Sigmoid colon (tissue), 7 donors: ENCODE data around the gene TAC4. TPM values are rescaled to one million over a fixed set of nuclear protein-coding genes. Genes with fewer than 3 reads are reported as not detected.

Experiments
- DNase-seq: peaks from one replicate; pipeline ENCODE4 v3.0.0-alpha.2; 2019
- H3K27ac ChIP-seq, 4 donors: fragments of 200-600 bp; sonication (generic); one replicate each; pipeline ENCODE4 v1.5.1; 2016 to 2019; ENCODE audit warnings: mild to moderate bottlenecking in 1 of 4
- H3K27me3 ChIP-seq, 3 donors: fragments of 200-600 bp; sonication (generic); one replicate each; pipeline ENCODE4 v1.5.1; 2019; ENCODE audit warnings: mild to moderate bottlenecking in 1 of 3
- H3K36me3 ChIP-seq, 4 donors: fragments of 200-600 bp; sonication (generic); one replicate each; pipeline ENCODE4 v1.5.1; 2016 to 2019
- H3K4me1 ChIP-seq, 4 donors: fragments of 200-600 bp; sonication (generic); one replicate each; pipeline ENCODE4 v1.5.1; 2017 to 2019
- H3K4me3 ChIP-seq, 4 donors: fragments of 200-600 bp; sonication (generic); one replicate each; pipeline ENCODE4 v1.5.1; 2017 to 2019; ENCODE audit warnings: mild to moderate bottlenecking in 2 of 4, moderate library complexity in 1 of 4
- H3K9me3 ChIP-seq, 4 donors: fragments of 200-600 bp in 3 of 4; sonication (generic) in 3 of 4; one replicate each; pipeline versions ENCODE4 v1.5.1 to v1.6.1; 2013 to 2019
- CTCF ChIP-seq, 4 experiments: fragments of 450-650 bp in 3 of 4; fragments of 200-600 bp in 1 of 4; IDR thresholded peaks; one replicate each; pipeline ENCODE4 v1.5.1; 2016 to 2019; ENCODE audit warnings: antibody characterized with exemption in 4 of 4, mild to moderate bottlenecking in 3 of 4, moderate library complexity in 2 of 4
- EP300 ChIP-seq, 4 donors: sonication (generic); formaldehyde crosslinking; IDR thresholded peaks; one replicate each; pipeline ENCODE4 v1.6.1; 2017; ENCODE audit warnings: antibody characterized with exemption in 4 of 4
- POLR2A ChIP-seq, 2 donors: fragments of 450-650 bp; IDR thresholded peaks; one replicate each; pipeline ENCODE4 v1.6.1; 2016; ENCODE audit warnings: antibody characterized with exemption in 2 of 2, mild to moderate bottlenecking in 2 of 2, moderate library complexity in 2 of 2
- POLR2AphosphoS5 ChIP-seq, 4 donors: sonication (generic); formaldehyde crosslinking; IDR thresholded peaks; one replicate each; pipeline ENCODE4 v1.6.1; 2017; ENCODE audit warnings: antibody characterized with exemption in 4 of 4
- WGBS, 2 donors: extraction: QIAGEN DNeasy Blood & Tissue Kit; methylation state at CpG; one replicate each; pipeline ENCODE4 v1.1.7; 2013; 5-methylcytosine and 5-hydroxymethylcytosine counted together
- intact Hi-C: fragments of 100-400 bp; cut with DNase I; formaldehyde crosslinking; loops from one replicate; pipeline ENCODE4 v1.15.1; 2023
- polyA plus RNA-seq, 3 donors: library from polyadenylated mRNA; stranded (reverse); fragments of 200-250 nt; gene quantifications; one replicate each; pipeline ENCODE4 v1.2.3, GENCODE V29; 2013
- total RNA-seq, 4 donors: library from RNA; depleted of rRNA; stranded (reverse); fragments of >200 nt; gene quantifications; one replicate each; pipeline ENCODE4 v1.1.0, GENCODE V29; 2016
- donor health status: healthy with polysubstance abuse.
- donor health status: Bipolar disorder and iron deficiency.
- donor health status: healthy.

Gene TAC4
- total and polyA plus RNA-seq, 7 donors = 3.6 TPM; not detected in 6

GRCh38 chr17:49821916-49822315 is 26.0 kb downstream of the TAC4 start:
- no peak for DNase-seq
- 91 to 97% methylated on average over 1 of the region's 1 CpG for WGBS, 2 donors
- no peak overlapping the region for H3K27ac ChIP-seq
- no peak overlapping the region for H3K4me3 ChIP-seq
- H3K27me3 ChIP-seq = no peaks in the 10 kb centered on the region
- no peaks in the 10 kb centered on the region for H3K9me3 ChIP-seq
- TF ChIP-seq CTCF (IDR thresholded peaks at IDR 0.05) (no peak), POLR2AphosphoS5 (IDR thresholded peaks at IDR 0.05) (no peak), POLR2A (IDR thresholded peaks at IDR 0.05) (no peak), EP300 (IDR thresholded peaks at IDR 0.05) (no peak)
- H3K4me1 ChIP-seq = peaks cover 0 to 5% (median 4%) of the 10 kb centered on the region in 4 donors
- H3K36me3 ChIP-seq = peaks cover 24 to 86% (median 62%) of the 10 kb centered on the region in 4 donors
- intact Hi-C loops = no loop called here

GRCh38 chr17:49821466-49821865 is 26.4 kb downstream of the TAC4 start:
- Histone ChIP-seq H3K36me3 (peaks cover 20 to 86% (median 58%) of the 10 kb centered on the region in 4 donors), H3K4me1 (peaks cover 0 to 8% (median 6%) of the 10 kb centered on the region in 4 donors), H3K9me3 (no peaks in the 10 kb centered on the region), H3K27me3 (no peaks in the 10 kb centered on the region), H3K4me3 (no peak overlapping the region), H3K27ac (peak overlapping the region in 1 of 4 donors; percentile 47)
- intact Hi-C loops = no loop called here
- DNase-seq = no peak
- TF ChIP-seq POLR2AphosphoS5 (IDR thresholded peaks at IDR 0.05) (no peak), CTCF (IDR thresholded peaks at IDR 0.05) (no peak), EP300 (IDR thresholded peaks at IDR 0.05) (no peak), POLR2A (IDR thresholded peaks at IDR 0.05) (no peak)
- 91 to 97% methylated on average over 2 of the region's 2 CpGs for WGBS, 2 donors

GRCh38 chr17:49820773-49821172 is 27.1 kb downstream of the TAC4 start:
- Histone ChIP-seq H3K9me3 (no peaks in the 10 kb centered on the region), H3K36me3 (peaks cover 18 to 86% (median 51%) of the 10 kb centered on the region in 4 donors), H3K4me3 (no peak overlapping the region), H3K27ac (peak overlapping the region in 1 of 4 donors; percentile 47), H3K4me1 (peaks cover 0 to 14% (median 11%) of the 10 kb centered on the region in 4 donors), H3K27me3 (no peaks in the 10 kb centered on the region)
- intact Hi-C loops = no loop called here
- no peak for DNase-seq
- no peak for TF ChIP-seq POLR2AphosphoS5 (IDR thresholded peaks at IDR 0.05)
- TF ChIP-seq POLR2A (IDR thresholded peaks at IDR 0.05) = no peak
- no peak for TF ChIP-seq CTCF (IDR thresholded peaks at IDR 0.05)
- TF ChIP-seq EP300 (IDR thresholded peaks at IDR 0.05) = no peak
- 61 to 69% methylated on average over 1 of the region's 1 CpG for WGBS, 2 donors

GRCh38 chr17:49819651-49820050 is 28.2 kb downstream of the TAC4 start:
- Histone ChIP-seq H3K4me3 (no peak overlapping the region), H3K4me1 (peaks cover 0 to 25% (median 16%) of the 10 kb centered on the region in 4 donors), H3K9me3 (no peaks in the 10 kb centered on the region), H3K36me3 (peaks cover 18 to 86% (median 44%) of the 10 kb centered on the region in 4 donors), H3K27me3 (no peaks in the 10 kb centered on the region), H3K27ac (no peak overlapping the region)
- TF ChIP-seq CTCF (IDR thresholded peaks at IDR 0.05) (no peak), POLR2A (IDR thresholded peaks at IDR 0.05) (no peak), EP300 (IDR thresholded peaks at IDR 0.05) (no peak), POLR2AphosphoS5 (IDR thresholded peaks at IDR 0.05) (no peak)
- intact Hi-C loops = no loop called here
- DNase-seq = no peak
- 88 to 95% methylated on average over 2 of the region's 2 CpGs for WGBS, 2 donors

GRCh38 chr17:49819138-49819537 is 28.7 kb downstream of the TAC4 start:
- intact Hi-C loops = no loop called here
- TF ChIP-seq CTCF (IDR thresholded peaks at IDR 0.05) = no peak
- TF ChIP-seq EP300 (IDR thresholded peaks at IDR 0.05) = no peak
- no peak for TF ChIP-seq POLR2A (IDR thresholded peaks at IDR 0.05)
- no peak for TF ChIP-seq POLR2AphosphoS5 (IDR thresholded peaks at IDR 0.05)
- Histone ChIP-seq H3K36me3 (peaks cover 18 to 86% (median 41%) of the 10 kb centered on the region in 4 donors), H3K27ac (no peak overlapping the region), H3K4me3 (no peak overlapping the region), H3K9me3 (no peaks in the 10 kb centered on the region), H3K27me3 (no peaks in the 10 kb centered on the region), H3K4me1 (peaks cover 0 to 30% (median 16%) of the 10 kb centered on the region in 4 donors)
- WGBS, 2 donors = 83 to 89% methylated on average over 5 of the region's 5 CpGs
- DNase-seq = no peak
